ENCODE measurements around the gene ADARB2. TPM values are rescaled to one million over a fixed set of nuclear protein-coding genes. Genes with fewer than 3 reads are reported as not detected.

Gene ADARB2
- total and polyA plus RNA-seq, 2 experiments from 2014 or later = 2.0 to 5.0 TPM

DNA sequence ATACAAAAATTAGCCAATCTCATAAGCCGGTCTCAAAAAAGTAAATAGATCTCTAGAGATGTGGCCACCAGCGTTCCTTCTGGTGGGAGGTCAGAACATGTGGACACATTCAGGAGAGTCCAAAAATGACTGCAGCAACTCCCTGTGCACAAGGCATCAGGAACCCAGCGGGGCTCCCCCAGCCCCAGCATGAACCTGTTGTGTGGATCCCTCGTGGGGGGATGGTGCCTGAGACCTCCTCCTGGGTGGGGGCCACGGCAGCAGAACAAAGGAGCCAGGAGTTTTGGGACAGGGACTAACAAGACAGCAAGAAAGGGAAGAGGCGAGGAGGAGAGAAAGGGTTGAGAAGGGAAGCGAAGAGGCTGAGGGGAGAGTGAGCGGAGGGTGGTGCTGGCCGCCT, 559.4 kb downstream of the ADARB2 start (continued):
- TF ChIP-seq, protein P1, sequence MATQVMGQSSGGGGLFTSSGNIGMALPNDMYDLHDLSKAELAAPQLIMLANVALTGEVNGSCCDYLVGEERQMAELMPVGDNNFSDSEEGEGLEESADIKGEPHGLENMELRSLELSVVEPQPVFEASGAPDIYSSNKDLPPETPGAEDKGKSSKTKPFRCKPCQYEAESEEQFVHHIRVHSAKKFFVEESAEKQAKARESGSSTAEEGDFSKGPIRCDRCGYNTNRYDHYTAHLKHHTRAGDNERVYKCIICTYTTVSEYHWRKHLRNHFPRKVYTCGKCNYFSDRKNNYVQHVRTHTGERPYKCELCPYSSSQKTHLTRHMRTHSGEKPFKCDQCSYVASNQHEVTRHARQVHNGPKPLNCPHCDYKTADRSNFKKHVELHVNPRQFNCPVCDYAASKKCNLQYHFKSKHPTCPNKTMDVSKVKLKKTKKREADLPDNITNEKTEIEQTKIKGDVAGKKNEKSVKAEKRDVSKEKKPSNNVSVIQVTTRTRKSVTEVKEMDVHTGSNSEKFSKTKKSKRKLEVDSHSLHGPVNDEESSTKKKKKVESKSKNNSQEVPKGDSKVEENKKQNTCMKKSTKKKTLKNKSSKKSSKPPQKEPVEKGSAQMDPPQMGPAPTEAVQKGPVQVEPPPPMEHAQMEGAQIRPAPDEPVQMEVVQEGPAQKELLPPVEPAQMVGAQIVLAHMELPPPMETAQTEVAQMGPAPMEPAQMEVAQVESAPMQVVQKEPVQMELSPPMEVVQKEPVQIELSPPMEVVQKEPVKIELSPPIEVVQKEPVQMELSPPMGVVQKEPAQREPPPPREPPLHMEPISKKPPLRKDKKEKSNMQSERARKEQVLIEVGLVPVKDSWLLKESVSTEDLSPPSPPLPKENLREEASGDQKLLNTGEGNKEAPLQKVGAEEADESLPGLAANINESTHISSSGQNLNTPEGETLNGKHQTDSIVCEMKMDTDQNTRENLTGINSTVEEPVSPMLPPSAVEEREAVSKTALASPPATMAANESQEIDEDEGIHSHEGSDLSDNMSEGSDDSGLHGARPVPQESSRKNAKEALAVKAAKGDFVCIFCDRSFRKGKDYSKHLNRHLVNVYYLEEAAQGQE (IDR thresholded peaks at IDR 0.05; ENCODE audit: unreplicated experiment) = no peak
- TF ChIP-seq ZNF331 (CRISPR knock-in tag; IDR thresholded peaks at IDR 0.05; ENCODE audit: low read depth) = no peak
- no peak for TF ChIP-seq CTCF (conservative IDR thresholded peaks at IDR 0.05; ENCODE audit: low read depth in 2 of 2)

DNA sequence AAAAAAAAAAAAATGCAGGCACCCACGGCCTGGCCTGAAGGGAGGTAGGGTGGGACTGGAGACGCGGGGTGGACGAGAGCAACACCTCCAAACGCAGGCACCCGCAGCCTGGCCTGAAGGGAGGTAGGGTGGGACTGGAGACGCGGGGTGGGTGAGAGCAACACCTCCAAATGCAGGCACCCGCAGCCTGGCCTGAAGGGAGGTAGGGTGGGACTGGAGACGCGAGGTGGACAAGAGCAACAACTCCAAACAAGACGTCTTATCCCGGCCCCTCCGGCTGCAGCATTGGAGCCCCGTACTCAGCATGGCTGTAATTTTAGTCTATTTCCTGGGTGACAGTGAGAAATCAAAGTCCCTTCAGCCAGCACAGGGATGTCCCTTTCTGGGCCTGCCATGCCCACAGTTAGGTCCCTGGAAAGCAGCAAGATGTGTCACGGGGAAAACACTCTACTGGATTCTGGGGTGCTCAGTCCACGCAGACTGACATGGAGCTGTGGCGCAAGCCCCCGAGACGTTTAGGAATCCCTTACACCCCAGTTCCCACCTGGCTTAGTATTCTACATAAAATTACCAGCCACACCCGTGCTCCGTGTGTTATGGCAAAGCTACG, 561.3 kb downstream of the ADARB2 start:
- H2AFZ ChIP-seq = no peak overlapping the region
- H3K4me1 Mint-ChIP-seq = peaks cover 14% of the 10 kb centered on the region
- ATAC-seq (no peak), DNase-seq (ENCODE audit: low spot score) (no peak)
- no peaks in the 10 kb centered on the region for H3K36me3 Mint-ChIP-seq (ENCODE audit: low read depth)
- H3K9me2 ChIP-seq (ENCODE audit: insufficient read depth) = no peaks in the 10 kb centered on the region
- no peaks in the 10 kb centered on the region for H3K36me3 ChIP-seq (ENCODE audit: insufficient read depth)
- H3F3A ChIP-seq (replicated peaks; ENCODE audit: low read depth) = no peaks in the 10 kb centered on the region
- H3K27ac Mint-ChIP-seq = no peak overlapping the region
- no peaks in the 10 kb centered on the region for H3K79me2 ChIP-seq (replicated peaks; ENCODE audit: insufficient read depth)
- H3K27me3 Mint-ChIP-seq (ENCODE audit: insufficient read depth, low read depth, poor library complexity) = peaks cover 14% of the 10 kb centered on the region
- no peak overlapping the region for H3K4me3 Mint-ChIP-seq
- no peak overlapping the region for H3K27ac ChIP-seq (ENCODE audit: low read depth)
- no peaks in the 10 kb centered on the region for H3K4me1 ChIP-seq (ENCODE audit: insufficient read depth)
- H3K9me3 Mint-ChIP-seq = no peaks in the 10 kb centered on the region
- no peak overlapping the region for H3K4me2 ChIP-seq
- H3K4me3 ChIP-seq = no peak overlapping the region
- no peaks in the 10 kb centered on the region for H4K20me1 ChIP-seq (replicated peaks; ENCODE audit: insufficient read depth)
- H3K27me3 ChIP-seq (ENCODE audit: insufficient read depth) = no peaks in the 10 kb centered on the region
- TF ChIP-seq CREB1 (CRISPR knock-in tag; IDR thresholded peaks at IDR 0.05; ENCODE audit: low read depth) = no peak
- no peak for TF ChIP-seq ZNF114 (CRISPR knock-in tag; IDR thresholded peaks at IDR 0.05)
- TF ChIP-seq ZNF462 (CRISPR knock-in tag; IDR thresholded peaks at IDR 0.05) = no peak
- TF ChIP-seq NANOG (IDR thresholded peaks at IDR 0.05; ENCODE audit: borderline replicate concordance) = no peak
- TF ChIP-seq ZNF331 (CRISPR knock-in tag; IDR thresholded peaks at IDR 0.05; ENCODE audit: low read depth) = no peak
- TF ChIP-seq, protein P2, sequence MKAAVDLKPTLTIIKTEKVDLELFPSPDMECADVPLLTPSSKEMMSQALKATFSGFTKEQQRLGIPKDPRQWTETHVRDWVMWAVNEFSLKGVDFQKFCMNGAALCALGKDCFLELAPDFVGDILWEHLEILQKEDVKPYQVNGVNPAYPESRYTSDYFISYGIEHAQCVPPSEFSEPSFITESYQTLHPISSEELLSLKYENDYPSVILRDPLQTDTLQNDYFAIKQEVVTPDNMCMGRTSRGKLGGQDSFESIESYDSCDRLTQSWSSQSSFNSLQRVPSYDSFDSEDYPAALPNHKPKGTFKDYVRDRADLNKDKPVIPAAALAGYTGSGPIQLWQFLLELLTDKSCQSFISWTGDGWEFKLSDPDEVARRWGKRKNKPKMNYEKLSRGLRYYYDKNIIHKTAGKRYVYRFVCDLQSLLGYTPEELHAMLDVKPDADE (IDR thresholded peaks at IDR 0.05) = no peak
- TF ChIP-seq JUNB (IDR thresholded peaks at IDR 0.05; ENCODE audit: unreplicated experiment) = no peak
- TF ChIP-seq STAT1 (IDR thresholded peaks at IDR 0.05; ENCODE audit: unreplicated experiment) = no peak
